ENCODE data around the gene MYT1. TPM values are rescaled to one million over a fixed set of nuclear protein-coding genes. Genes with fewer than 3 reads are reported as not detected.

Gene MYT1
- total RNA-seq, result not detected in 2 replicates

GRCh38 chr20:64164123-64164836, at the start of gene MYT1:
TSS of gene MYT1 (plus strand) at chr20:64164452. CDS start at chr20:64198862, 34,410 bp downstream.

GRCh38 chr20:64255361-64256281, 91.4 kb downstream of the MYT1 start, which contains the start of gene PCMTD2:
TSS of gene PCMTD2 (plus strand) at chr20:64255748. CDS start at chr20:64259966, 4,218 bp downstream.

Other genes starting within 250 kb of the MYT1 start
- 16.2 and 21.0 TPM in 2 replicates for gene UCKL1, start 208.0 kb upstream of the MYT1 start, total RNA-seq
- 5.2 and 5.8 TPM in 2 replicates for gene ZNF512B, start 194.5 kb upstream of the MYT1 start, total RNA-seq
- 0.34 and 0.47 TPM in 2 replicates for gene SAMD10, start 184.8 kb upstream of the MYT1 start, total RNA-seq
- 65.7 and 90.4 TPM in 2 replicates for gene PRPF6, start 183.3 kb upstream of the MYT1 start, total RNA-seq
- 0.47 and 0.60 TPM in 2 replicates for gene C20orf204, start 128.3 kb upstream of the MYT1 start, total RNA-seq
- gene SOX18, start 114.8 kb upstream of the MYT1 start, total RNA-seq, result under 0.01 TPM in 1 of 2 replicates, not detected in the other
- gene TCEA2, start 101.3 kb upstream of the MYT1 start, total RNA-seq, result 44.7 and 44.8 TPM in 2 replicates
- gene RGS19, start 84.9 kb upstream of the MYT1 start, total RNA-seq, result 5.4 and 5.8 TPM in 2 replicates
- gene OPRL1, start 84.4 kb upstream of the MYT1 start, total RNA-seq, result 2.2 and 3.5 TPM in 2 replicates
- 0.09 and 0.16 TPM in 2 replicates for gene LKAAEAR1, start 80.1 kb upstream of the MYT1 start, total RNA-seq
- gene NPBWR2, start 56.9 kb upstream of the MYT1 start, total RNA-seq, result not detected in 2 replicates
- gene PCMTD2, start 91.3 kb downstream of the MYT1 start, total RNA-seq, result 35.5 and 53.5 TPM in 2 replicates

Measured in bronchial smooth muscle cell (primary cell).